ENCODE data around the gene SLC35F3.

SLC35F3 gene

GRCh38 chr1:234265321-234265720, 360.8 kb downstream of the SLC35F3 start:
- DNase-seq: no peak

- DNase-seq: no peak
Measured at GRCh38 chr1:234265861-234266260, 361.4 kb downstream of the SLC35F3 start.

GRCh38 chr1:234270093-234270492, 365.6 kb downstream of the SLC35F3 start:
- no peak for DNase-seq

GRCh38 chr1:234270581-234271242, 366.2 kb downstream of the SLC35F3 start:
- no peak for DNase-seq

GRCh38 chr1:234271243-234271606, 366.7 kb downstream of the SLC35F3 start:
- no peak for DNase-seq

GRCh38 chr1:234272656-234273312, 368.3 kb downstream of the SLC35F3 start:
- DNase-seq: no peak

- DNase-seq: no peak
Measured at GRCh38 chr1:234273981-234274380, 369.5 kb downstream of the SLC35F3 start.

- no peak for DNase-seq
Measured at GRCh38 chr1:234276151-234276788, 371.8 kb downstream of the SLC35F3 start.

GRCh38 chr1:234277161-234277868, 372.8 kb downstream of the SLC35F3 start:
- DNase-seq: no peak

GRCh38 chr1:234279021-234279420, 374.5 kb downstream of the SLC35F3 start:
- DNase-seq: no peak

GRCh38 chr1:234280500-234280899, 376.0 kb downstream of the SLC35F3 start:
- DNase-seq: no peak

GRCh38 chr1:234281826-234282489, 377.5 kb downstream of the SLC35F3 start:
- DNase-seq: no peak

- no peak for DNase-seq
Measured at GRCh38 chr1:234286206-234286605, 381.7 kb downstream of the SLC35F3 start.

- DNase-seq: no peak
Measured at GRCh38 chr1:234288946-234289345, 384.5 kb downstream of the SLC35F3 start.

- DNase-seq: no peak
Measured at GRCh38 chr1:234289538-234290305, 385.2 kb downstream of the SLC35F3 start.

- DNase-seq: no peak
Measured at GRCh38 chr1:234292011-234292410, 387.5 kb downstream of the SLC35F3 start.

GRCh38 chr1:234292548-234292947, 388.1 kb downstream of the SLC35F3 start:
- DNase-seq: no peak

GRCh38 chr1:234294109-234294817, 389.8 kb downstream of the SLC35F3 start:
- no peak for DNase-seq

- DNase-seq: no peak
Measured at GRCh38 chr1:234295068-234295467, 390.6 kb downstream of the SLC35F3 start.

GRCh38 chr1:234295626-234296025, 391.1 kb downstream of the SLC35F3 start:
- DNase-seq: no peak

GRCh38 chr1:234296496-234296895, 392.0 kb downstream of the SLC35F3 start:
- no peak for DNase-seq

GRCh38 chr1:234297668-234298067, 393.2 kb downstream of the SLC35F3 start:
- DNase-seq: no peak
